SK-N-SH (cell line): ENCODE data around the gene SAMM50.

ENCODE experiments used
- ELF1 ChIP-seq: IDR thresholded peaks from 2 replicates; pipeline ENCODE4 v1.4.0; 2012
- EP300 ChIP-seq, 2 experiments: IDR thresholded peaks; 2 replicates each; pipeline versions ENCODE4 v1.4.0 to v1.6.1; 2012; ENCODE audit warnings: borderline replicate concordance in 1 of 2, low read depth in 1 of 2, low read length in 1 of 2
- EZH2phosphoT487 ChIP-seq: fragments of 200-600 bp; sonication (generic); IDR thresholded peaks from 2 replicates; pipeline ENCODE4 v1.6.1; 2017; ENCODE audit warnings: low read depth, mixed run types, mild to moderate bottlenecking, antibody characterized with exemption, moderate library complexity, borderline replicate concordance
- RXRA ChIP-seq: IDR thresholded peaks from 2 replicates; pipeline ENCODE4 v1.4.0; 2012; ENCODE audit warnings: low read depth, mild to moderate bottlenecking, borderline replicate concordance
- SMC3 ChIP-seq: IDR thresholded peaks from 2 replicates; pipeline ENCODE4 v1.6.1; 2012; ENCODE audit warnings: low read depth, low read length, improper control_type of control experiment
- TF ChIP-seq, protein P1 (sequence below): fragments of 200-600 bp; sonication (generic); IDR thresholded peaks from 2 replicates; pipeline ENCODE4 v1.6.1; 2017; ENCODE audit warnings: antibody characterized with exemption, mild to moderate bottlenecking, moderate library complexity
- TF ChIP-seq, protein P2 (sequence below): IDR thresholded peaks from 2 replicates; pipeline ENCODE4 v1.6.1; 2012; ENCODE audit warnings: mild to moderate bottlenecking, low read depth, low read length, moderate library complexity

DNA sequence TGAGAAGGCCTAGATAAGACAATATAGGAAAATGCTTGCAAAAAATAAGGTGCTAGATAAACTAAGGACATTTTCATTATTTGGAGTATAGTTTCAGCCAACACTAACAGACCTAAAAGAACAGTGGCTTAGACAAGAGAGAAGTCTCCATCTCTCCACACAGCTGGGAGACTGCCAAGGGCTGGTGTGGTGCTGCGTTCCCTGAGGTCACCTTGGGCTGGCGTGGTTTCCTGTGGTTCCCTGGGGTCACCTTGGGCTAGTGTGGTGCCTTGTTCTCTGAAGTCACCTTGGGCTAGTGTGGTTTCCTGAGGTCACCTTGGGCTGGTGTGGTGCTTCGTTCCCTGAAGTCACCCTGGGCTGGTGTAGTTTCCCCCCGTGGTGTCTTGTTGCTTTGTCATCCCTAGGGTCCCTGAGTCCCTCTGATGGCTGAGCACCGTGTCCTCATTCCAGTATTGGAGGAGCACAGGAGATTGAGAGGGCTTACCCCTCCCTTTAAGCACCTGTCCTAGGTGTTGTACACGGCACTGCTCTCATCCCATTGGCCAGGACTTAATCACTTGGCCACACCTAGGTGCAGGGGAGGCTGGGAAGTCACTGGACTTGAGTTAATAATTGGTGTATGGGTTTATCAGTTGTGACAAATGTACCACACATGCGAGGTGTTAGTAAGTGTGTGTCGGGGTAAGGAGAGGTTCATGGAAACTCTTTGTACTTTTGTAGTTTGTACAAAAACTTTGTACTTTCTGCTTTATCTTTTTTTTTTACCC, 14.9 kb downstream of the SAMM50 start:
- TF ChIP-seq EP300 (IDR thresholded peaks at IDR 0.05; ENCODE audit: borderline replicate concordance in 1 of 2, low read depth in 1 of 2, low read length in 1 of 2): no peak
- no peak for TF ChIP-seq RXRA
- TF ChIP-seq, protein P1, sequence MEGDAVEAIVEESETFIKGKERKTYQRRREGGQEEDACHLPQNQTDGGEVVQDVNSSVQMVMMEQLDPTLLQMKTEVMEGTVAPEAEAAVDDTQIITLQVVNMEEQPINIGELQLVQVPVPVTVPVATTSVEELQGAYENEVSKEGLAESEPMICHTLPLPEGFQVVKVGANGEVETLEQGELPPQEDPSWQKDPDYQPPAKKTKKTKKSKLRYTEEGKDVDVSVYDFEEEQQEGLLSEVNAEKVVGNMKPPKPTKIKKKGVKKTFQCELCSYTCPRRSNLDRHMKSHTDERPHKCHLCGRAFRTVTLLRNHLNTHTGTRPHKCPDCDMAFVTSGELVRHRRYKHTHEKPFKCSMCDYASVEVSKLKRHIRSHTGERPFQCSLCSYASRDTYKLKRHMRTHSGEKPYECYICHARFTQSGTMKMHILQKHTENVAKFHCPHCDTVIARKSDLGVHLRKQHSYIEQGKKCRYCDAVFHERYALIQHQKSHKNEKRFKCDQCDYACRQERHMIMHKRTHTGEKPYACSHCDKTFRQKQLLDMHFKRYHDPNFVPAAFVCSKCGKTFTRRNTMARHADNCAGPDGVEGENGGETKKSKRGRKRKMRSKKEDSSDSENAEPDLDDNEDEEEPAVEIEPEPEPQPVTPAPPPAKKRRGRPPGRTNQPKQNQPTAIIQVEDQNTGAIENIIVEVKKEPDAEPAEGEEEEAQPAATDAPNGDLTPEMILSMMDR: no peak
- TF ChIP-seq ELF1: no peak
- TF ChIP-seq, protein P2, sequence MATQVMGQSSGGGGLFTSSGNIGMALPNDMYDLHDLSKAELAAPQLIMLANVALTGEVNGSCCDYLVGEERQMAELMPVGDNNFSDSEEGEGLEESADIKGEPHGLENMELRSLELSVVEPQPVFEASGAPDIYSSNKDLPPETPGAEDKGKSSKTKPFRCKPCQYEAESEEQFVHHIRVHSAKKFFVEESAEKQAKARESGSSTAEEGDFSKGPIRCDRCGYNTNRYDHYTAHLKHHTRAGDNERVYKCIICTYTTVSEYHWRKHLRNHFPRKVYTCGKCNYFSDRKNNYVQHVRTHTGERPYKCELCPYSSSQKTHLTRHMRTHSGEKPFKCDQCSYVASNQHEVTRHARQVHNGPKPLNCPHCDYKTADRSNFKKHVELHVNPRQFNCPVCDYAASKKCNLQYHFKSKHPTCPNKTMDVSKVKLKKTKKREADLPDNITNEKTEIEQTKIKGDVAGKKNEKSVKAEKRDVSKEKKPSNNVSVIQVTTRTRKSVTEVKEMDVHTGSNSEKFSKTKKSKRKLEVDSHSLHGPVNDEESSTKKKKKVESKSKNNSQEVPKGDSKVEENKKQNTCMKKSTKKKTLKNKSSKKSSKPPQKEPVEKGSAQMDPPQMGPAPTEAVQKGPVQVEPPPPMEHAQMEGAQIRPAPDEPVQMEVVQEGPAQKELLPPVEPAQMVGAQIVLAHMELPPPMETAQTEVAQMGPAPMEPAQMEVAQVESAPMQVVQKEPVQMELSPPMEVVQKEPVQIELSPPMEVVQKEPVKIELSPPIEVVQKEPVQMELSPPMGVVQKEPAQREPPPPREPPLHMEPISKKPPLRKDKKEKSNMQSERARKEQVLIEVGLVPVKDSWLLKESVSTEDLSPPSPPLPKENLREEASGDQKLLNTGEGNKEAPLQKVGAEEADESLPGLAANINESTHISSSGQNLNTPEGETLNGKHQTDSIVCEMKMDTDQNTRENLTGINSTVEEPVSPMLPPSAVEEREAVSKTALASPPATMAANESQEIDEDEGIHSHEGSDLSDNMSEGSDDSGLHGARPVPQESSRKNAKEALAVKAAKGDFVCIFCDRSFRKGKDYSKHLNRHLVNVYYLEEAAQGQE: no peak
- no peak for TF ChIP-seq EZH2phosphoT487
- no peak for TF ChIP-seq SMC3
